IMR-90 (cell line): ENCODE measurements around the gene PPFIBP2. TPM values are rescaled to one million over a fixed set of nuclear protein-coding genes. Genes with fewer than 3 reads are reported as not detected.

Experiments
- ATAC-seq: fragments of 200-7000 bp; cut with Tn5 transposase; 2 replicates; pipeline ENCODE4 v1.9.1; 2020; ENCODE audit warnings: low read depth, mild to moderate bottlenecking, moderate library complexity
- BruUV-seq: library from RNA; stranded (reverse); fragments of 400-500 nt; replicated peaks from 2 replicates; lab custom pipeline; 2021; lab: Mats Ljungman, UMichigan
- CTCF ChIA-PET: fragments of 300-600 bp; formaldehyde crosslinking; extraction: SDS; loops from one replicate; lab custom pipeline; 2021; ENCODE audit warnings: antibody characterized with exemption; lab: Yijun Ruan, JAX
- POLR2A ChIA-PET: fragments of 300-600 bp; sonication (Branson Sonifier 250); formaldehyde crosslinking; loops from one replicate; lab custom pipeline; 2022; ENCODE audit warnings: antibody characterized with exemption; ENCODE audit not compliant: unreplicated experiment; lab: Charles Lee
- DNase-seq: peaks from one replicate; pipeline ENCODE4 v3.0.0; 2013
- H2AFZ ChIP-seq: replicated peaks from 2 replicates; pipeline ENCODE3; 2013; ENCODE audit warnings: low read length, mild to moderate bottlenecking; ENCODE audit not compliant: poor library complexity
- H2AK5ac ChIP-seq: 2 replicates; pipeline ENCODE4 v1.6.1; 2013; ENCODE audit warnings: low read depth, low read length, inconsistent platforms
- H2AK9ac ChIP-seq: replicated peaks from 2 replicates; pipeline ENCODE3; 2013; ENCODE audit warnings: mild to moderate bottlenecking, low read depth, low read length, moderate library complexity; ENCODE audit not compliant: poor library complexity
- H2BK120ac ChIP-seq: 2 replicates; pipeline ENCODE4 v1.6.1; 2013; ENCODE audit warnings: low read depth, low read length, inconsistent platforms
- H2BK15ac ChIP-seq: 3 replicates; pipeline ENCODE4 v1.6.1; 2013; ENCODE audit warnings: low read depth, low read length, inconsistent platforms
- H2BK20ac ChIP-seq: 2 replicates; pipeline ENCODE4 v1.6.1; 2013; ENCODE audit warnings: low read depth, mild to moderate bottlenecking, inconsistent platforms, low read length, moderate library complexity
- H2BK5ac ChIP-seq: 2 replicates; pipeline ENCODE4 v1.6.1; 2013; ENCODE audit warnings: mild to moderate bottlenecking, low read depth, low read length, inconsistent platforms; ENCODE audit not compliant: poor library complexity, severe bottlenecking
- H3K14ac ChIP-seq: replicated peaks from 2 replicates; pipeline ENCODE4 v1.6.1; 2013; ENCODE audit warnings: low read depth, low read length, inconsistent platforms
- H3K18ac ChIP-seq: 2 replicates; pipeline ENCODE4 v1.6.1; 2013; ENCODE audit warnings: low read depth, low read length, control low read depth
- H3K23ac ChIP-seq: 2 replicates; pipeline ENCODE4 v1.6.1; 2013; ENCODE audit warnings: low read depth, low read length, inconsistent platforms
- H3K27ac ChIP-seq: 2 replicates; pipeline ENCODE4 v1.5.1; 2013; ENCODE audit warnings: mild to moderate bottlenecking, control low read depth, low read length; ENCODE audit not compliant: insufficient read depth
- H3K27me3 ChIP-seq: 2 replicates; pipeline ENCODE4 v1.6.1; 2013; ENCODE audit warnings: low read length; ENCODE audit not compliant: control insufficient read depth, insufficient read depth
- H3K36me3 ChIP-seq: 2 replicates; pipeline ENCODE4 v1.6.1; 2013; ENCODE audit warnings: low read length, mixed read lengths; ENCODE audit not compliant: control insufficient read depth, insufficient read depth
- H3K4ac ChIP-seq: 2 replicates; pipeline ENCODE4 v1.6.1; 2013; ENCODE audit warnings: low read depth, low read length, inconsistent platforms
- H3K4me1 ChIP-seq: 2 replicates; pipeline ENCODE4 v1.6.1; 2013; ENCODE audit warnings: low read length, mixed read lengths; ENCODE audit not compliant: control insufficient read depth, insufficient read depth
- H3K4me2 ChIP-seq: 2 replicates; pipeline ENCODE4 v1.6.1; 2013; ENCODE audit warnings: low read depth, mild to moderate bottlenecking, control low read depth, low read length, moderate library complexity
- H3K4me3 ChIP-seq: 2 replicates; pipeline ENCODE4 v1.5.1; 2013; ENCODE audit warnings: low read depth, mild to moderate bottlenecking, control low read depth, low read length, moderate library complexity; ENCODE audit not compliant: insufficient read depth
- H3K56ac ChIP-seq: 2 replicates; pipeline ENCODE4 v1.6.1; 2013; ENCODE audit warnings: low read length, inconsistent platforms; ENCODE audit not compliant: insufficient read depth; ENCODE audit errors: extremely low read depth
- H3K79me1 ChIP-seq, 2 experiments: 2 replicates each; pipeline ENCODE4 v1.6.1; 2013; ENCODE audit warnings: low read length in 2 of 2, inconsistent platforms in 1 of 2, low read depth in 1 of 2
- H3K9ac ChIP-seq: 2 replicates; pipeline ENCODE4 v1.6.1; 2013; ENCODE audit warnings: low read depth, low read length, control low read depth
- H3K9me1 ChIP-seq: 2 replicates; pipeline ENCODE4 v1.6.1; 2013; ENCODE audit warnings: low read length, inconsistent platforms; ENCODE audit not compliant: insufficient read depth
- H3K9me3 ChIP-seq: 2 replicates; pipeline ENCODE4 v1.6.1; 2013; ENCODE audit warnings: low read length; ENCODE audit not compliant: control insufficient read depth, insufficient read depth
- H4K20me1 ChIP-seq: 2 replicates; pipeline ENCODE4 v1.6.1; 2013; ENCODE audit warnings: low read length, inconsistent platforms; ENCODE audit not compliant: insufficient read depth
- H4K5ac ChIP-seq: 2 replicates; pipeline ENCODE4 v1.6.1; 2013; ENCODE audit warnings: mild to moderate bottlenecking, low read depth, low read length, control low read depth
- H4K8ac ChIP-seq, 2 experiments: 2 replicates each; pipeline ENCODE4 v1.6.1; 2013; ENCODE audit warnings: low read depth in 2 of 2, low read length in 2 of 2, control low read depth in 1 of 2, inconsistent platforms in 1 of 2
- H4K91ac ChIP-seq: 2 replicates; pipeline ENCODE4 v1.6.1; 2013; ENCODE audit warnings: low read depth, low read length, inconsistent platforms; ENCODE audit not compliant: insufficient read depth
- CEBPB ChIP-seq: IDR thresholded peaks from 2 replicates; pipeline ENCODE4 v1.6.1; 2012; ENCODE audit warnings: low read depth, low read length, improper control_type of control experiment
- CHD1 ChIP-seq: IDR thresholded peaks from 2 replicates; pipeline ENCODE4 v1.6.1; 2012; ENCODE audit warnings: low read depth, low read length, improper control_type of control experiment
- FOS ChIP-seq: fragments of 150-350 bp; IDR thresholded peaks from 2 replicates; pipeline ENCODE4 v1.6.1; 2016; ENCODE audit warnings: low read depth, low read length
- MAFK ChIP-seq: IDR thresholded peaks from 2 replicates; pipeline ENCODE4 v1.6.1; 2012; ENCODE audit warnings: low read depth, low read length, improper control_type of control experiment
- MAZ ChIP-seq: IDR thresholded peaks from 2 replicates; pipeline ENCODE4 v1.6.1; 2012; ENCODE audit warnings: low read depth, mild to moderate bottlenecking, low read length, improper control_type of control experiment, moderate library complexity, borderline replicate concordance
- MXI1 ChIP-seq: IDR thresholded peaks from 2 replicates; pipeline ENCODE4 v1.6.1; 2012; ENCODE audit warnings: low read depth, mild to moderate bottlenecking, low read length, moderate library complexity, borderline replicate concordance
- NFE2L2 ChIP-seq: fragments of 150-350 bp; IDR thresholded peaks from 2 replicates; pipeline ENCODE4 v1.6.1; 2016; ENCODE audit warnings: low read depth, mild to moderate bottlenecking, low read length
- POLR2A ChIP-seq: IDR thresholded peaks from 2 replicates; pipeline ENCODE4 v1.6.1; 2012; ENCODE audit warnings: mild to moderate bottlenecking, low read depth, low read length
- RAD21 ChIP-seq: IDR thresholded peaks from 2 replicates; pipeline ENCODE4 v1.6.1; 2012; ENCODE audit warnings: low read length, improper control_type of control experiment
- RCOR1 ChIP-seq: IDR thresholded peaks from 2 replicates; pipeline ENCODE4 v1.6.1; 2012; ENCODE audit warnings: mild to moderate bottlenecking, low read length, improper control_type of control experiment; ENCODE audit not compliant: insufficient replicate concordance
- RFX5 ChIP-seq: IDR thresholded peaks from 2 replicates; pipeline ENCODE4 v1.8.0; 2012; ENCODE audit warnings: low read depth, mild to moderate bottlenecking, low read length, moderate library complexity
- SMC3 ChIP-seq: fragments of 150-350 bp; IDR thresholded peaks from 2 replicates; pipeline ENCODE4 v1.6.1; 2016; ENCODE audit warnings: low read depth, mild to moderate bottlenecking, antibody characterized with exemption, low read length, moderate library complexity
- WGBS, 2 experiments: methylation state at CpG; one replicate each; pipeline versions ENCODE4 v1.1.5 to v1.1.7; 2013; ENCODE audit warnings: missing lambda C conversion rate in 2 of 2; ENCODE audit not compliant: insufficient read length in 1 of 2; ENCODE audit errors: extremely low coverage in 2 of 2; 5-methylcytosine and 5-hydroxymethylcytosine counted together
- dilution Hi-C: fragments of 300-500 bp; cut with HindIII; formaldehyde crosslinking; loops from one replicate; pipeline ENCODE4 v1.14.3; 2018; ENCODE audit warnings: low sequenced_read_pairs; ENCODE audit not compliant: unreplicated experiment
- in situ Hi-C: fragments of 300-500 bp; cut with MboI; formaldehyde crosslinking; loops from 3 replicates; pipeline ENCODE4 v1.14.3; 2019; ENCODE audit warnings: low sequenced_read_pairs, inconsistent platforms, mixed read lengths
- intact Hi-C: fragments of 100-400 bp; cut with micrococcal nuclease; formaldehyde crosslinking; loops from 2 replicates; pipeline ENCODE4 v1.10.0; 2022
- polyA plus RNA-seq, 3 experiments: library from polyadenylated mRNA; depleted of rRNA; stranded (reverse); fragments of >200 nt; gene quantifications; 2 replicates each; pipeline ENCODE4 v1.2.3, GENCODE V29; 2012; ENCODE audit warnings: low replicate concordance in 1 of 3
- total RNA-seq: library from RNA; depleted of rRNA; stranded (reverse); fragments of >200 nt; gene quantifications from 2 replicates; pipeline ENCODE4 v1.2.3, GENCODE V29; 2012
- TF ChIP-seq, protein P1 (sequence below): conservative IDR thresholded peaks from 2 replicates; pipeline ENCODE4 v1.5.1; 2012; ENCODE audit warnings: mild to moderate bottlenecking, low read depth, low read length, improper control_type of control experiment
- TF ChIP-seq, protein P2 (sequence below): fragments of 150-350 bp; IDR thresholded peaks from 2 replicates; pipeline ENCODE4 v1.6.1; 2017; ENCODE audit warnings: mild to moderate bottlenecking, antibody characterized with exemption, low read length, low read depth
- TF ChIP-seq, protein P3 (sequence below): fragments of 150-350 bp; IDR thresholded peaks from 2 replicates; pipeline ENCODE4 v1.6.1; 2016; ENCODE audit warnings: low read depth, mild to moderate bottlenecking, low read length, moderate library complexity, borderline replicate concordance

PPFIBP2 gene
- total and polyA plus RNA-seq, 2 of the 4 experiments (the other 2 are of a cell fraction), result 6.0 to 11.8 TPM

DNA sequence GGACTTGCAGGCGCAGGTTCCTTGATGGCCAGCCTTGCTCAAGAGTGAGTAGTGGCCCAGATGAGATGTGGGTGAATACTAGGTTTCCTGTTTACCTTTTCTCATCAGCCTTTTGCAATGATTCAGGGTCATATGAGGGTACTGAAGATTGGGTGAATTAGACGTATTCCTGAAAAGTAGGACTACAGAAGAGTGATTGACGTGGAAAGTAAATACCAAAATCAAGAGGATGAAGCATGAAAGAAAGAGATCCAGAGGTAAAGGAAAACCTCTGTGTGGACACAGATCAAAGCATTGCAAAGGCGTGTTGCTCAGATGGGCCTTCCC, 99.6 kb downstream of the PPFIBP2 start:
- DNase-seq (no peak), ATAC-seq (no peak)
- no peak overlapping the region for H2BK20ac ChIP-seq
- H2BK15ac ChIP-seq, result no peak overlapping the region
- BruUV-seq, result no TSS peak
- H4K8ac ChIP-seq, result no peak overlapping the region
- dilution Hi-C loops (no loop called here), in situ Hi-C loops (no loop called here), intact Hi-C loops (no loop called here)
- H3K4me2 ChIP-seq, result no peak overlapping the region
- ChIA-PET CTCF (no interaction called here), POLR2A (no interaction called here)
- no peak overlapping the region for H3K14ac ChIP-seq
- H2BK120ac ChIP-seq, result no peak overlapping the region
- WGBS, 2 experiments, result 100% methylated on average over 1 of the region's 4 CpGs; no CpG with 5 or more reads in 1 of the 2 experiments
- no peak overlapping the region for H2AK5ac ChIP-seq
- H3K56ac ChIP-seq, result no peak overlapping the region
- H3K4me3 ChIP-seq, result no peak overlapping the region
- no peaks in the 10 kb centered on the region for H3K36me3 ChIP-seq
- H3K4me1 ChIP-seq, result peaks cover 2% of the 10 kb centered on the region; the same call in 1 of the 2 replicates
- H4K91ac ChIP-seq, result no peak overlapping the region
- no peak overlapping the region for H2BK5ac ChIP-seq
- H3K9me3 ChIP-seq, result no peaks in the 10 kb centered on the region
- no peak overlapping the region for H2AK9ac ChIP-seq
- no peaks in the 10 kb centered on the region for H3K27me3 ChIP-seq
- H3K9me1 ChIP-seq, result no peaks in the 10 kb centered on the region
- H3K23ac ChIP-seq, result no peak overlapping the region
- no peaks in the 10 kb centered on the region for H3K79me1 ChIP-seq
- no peak overlapping the region for H2AFZ ChIP-seq
- H4K20me1 ChIP-seq, result no peaks in the 10 kb centered on the region
- no peak overlapping the region for H4K5ac ChIP-seq
- no peak overlapping the region for H3K4ac ChIP-seq
- TF ChIP-seq, protein P1, sequence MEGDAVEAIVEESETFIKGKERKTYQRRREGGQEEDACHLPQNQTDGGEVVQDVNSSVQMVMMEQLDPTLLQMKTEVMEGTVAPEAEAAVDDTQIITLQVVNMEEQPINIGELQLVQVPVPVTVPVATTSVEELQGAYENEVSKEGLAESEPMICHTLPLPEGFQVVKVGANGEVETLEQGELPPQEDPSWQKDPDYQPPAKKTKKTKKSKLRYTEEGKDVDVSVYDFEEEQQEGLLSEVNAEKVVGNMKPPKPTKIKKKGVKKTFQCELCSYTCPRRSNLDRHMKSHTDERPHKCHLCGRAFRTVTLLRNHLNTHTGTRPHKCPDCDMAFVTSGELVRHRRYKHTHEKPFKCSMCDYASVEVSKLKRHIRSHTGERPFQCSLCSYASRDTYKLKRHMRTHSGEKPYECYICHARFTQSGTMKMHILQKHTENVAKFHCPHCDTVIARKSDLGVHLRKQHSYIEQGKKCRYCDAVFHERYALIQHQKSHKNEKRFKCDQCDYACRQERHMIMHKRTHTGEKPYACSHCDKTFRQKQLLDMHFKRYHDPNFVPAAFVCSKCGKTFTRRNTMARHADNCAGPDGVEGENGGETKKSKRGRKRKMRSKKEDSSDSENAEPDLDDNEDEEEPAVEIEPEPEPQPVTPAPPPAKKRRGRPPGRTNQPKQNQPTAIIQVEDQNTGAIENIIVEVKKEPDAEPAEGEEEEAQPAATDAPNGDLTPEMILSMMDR, result no peak
- no peak for TF ChIP-seq MAZ
- TF ChIP-seq, protein P2, sequence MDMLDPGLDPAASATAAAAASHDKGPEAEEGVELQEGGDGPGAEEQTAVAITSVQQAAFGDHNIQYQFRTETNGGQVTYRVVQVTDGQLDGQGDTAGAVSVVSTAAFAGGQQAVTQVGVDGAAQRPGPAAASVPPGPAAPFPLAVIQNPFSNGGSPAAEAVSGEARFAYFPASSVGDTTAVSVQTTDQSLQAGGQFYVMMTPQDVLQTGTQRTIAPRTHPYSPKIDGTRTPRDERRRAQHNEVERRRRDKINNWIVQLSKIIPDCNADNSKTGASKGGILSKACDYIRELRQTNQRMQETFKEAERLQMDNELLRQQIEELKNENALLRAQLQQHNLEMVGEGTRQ, result no peak
- no peak for TF ChIP-seq RCOR1
- TF ChIP-seq SMC3, result no peak
- no peak for TF ChIP-seq NFE2L2
- TF ChIP-seq FOS, result no peak
- TF ChIP-seq POLR2A, result no peak
- TF ChIP-seq CEBPB, result no peak
- TF ChIP-seq RFX5, result no peak
- TF ChIP-seq, protein P3, sequence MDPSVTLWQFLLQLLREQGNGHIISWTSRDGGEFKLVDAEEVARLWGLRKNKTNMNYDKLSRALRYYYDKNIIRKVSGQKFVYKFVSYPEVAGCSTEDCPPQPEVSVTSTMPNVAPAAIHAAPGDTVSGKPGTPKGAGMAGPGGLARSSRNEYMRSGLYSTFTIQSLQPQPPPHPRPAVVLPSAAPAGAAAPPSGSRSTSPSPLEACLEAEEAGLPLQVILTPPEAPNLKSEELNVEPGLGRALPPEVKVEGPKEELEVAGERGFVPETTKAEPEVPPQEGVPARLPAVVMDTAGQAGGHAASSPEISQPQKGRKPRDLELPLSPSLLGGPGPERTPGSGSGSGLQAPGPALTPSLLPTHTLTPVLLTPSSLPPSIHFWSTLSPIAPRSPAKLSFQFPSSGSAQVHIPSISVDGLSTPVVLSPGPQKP, result no peak
- TF ChIP-seq MXI1, result no peak
- no peak for TF ChIP-seq RAD21
- TF ChIP-seq CHD1, result no peak
- TF ChIP-seq MAFK, result no peak
- H3K18ac ChIP-seq, result no peak overlapping the region
- H3K27ac ChIP-seq, result no peak overlapping the region
- H3K9ac ChIP-seq, result no peak overlapping the region
